HCT116 (cell line): ENCODE measurements around the gene PPP2R1B. TPM values are rescaled to one million over a fixed set of nuclear protein-coding genes. Genes with fewer than 3 reads are reported as not detected.

ENCODE experiments used
- total RNA-seq: library from RNA; stranded (reverse); gene quantifications from one replicate; pipeline ENCODE4 v1.2.1, GENCODE V29; 2021; ENCODE audit not compliant: unreplicated experiment

Gene PPP2R1B
- total RNA-seq, 1 experiment from 2014 or later: 24.9 TPM

Other genes starting within 250 kb of the PPP2R1B start
- not detected for gene LAYN, start 225.7 kb downstream of the PPP2R1B start, total RNA-seq
- gene SIK2, start 163.9 kb downstream of the PPP2R1B start, total RNA-seq: 13.0 TPM
- gene ALG9, start 105.2 kb upstream of the PPP2R1B start, total RNA-seq: 23.7 TPM
- gene FDXACB1, start 112.8 kb upstream of the PPP2R1B start, total RNA-seq: 3.8 TPM
- 49.6 TPM for gene CFAP68, start 113.2 kb upstream of the PPP2R1B start, total RNA-seq
- not detected for gene CRYAB, start 145.4 kb upstream of the PPP2R1B start, total RNA-seq
- gene HSPB2, start 146.3 kb upstream of the PPP2R1B start, total RNA-seq: not detected
- gene C11orf52, start 152.5 kb upstream of the PPP2R1B start, total RNA-seq: 4.6 TPM
- gene DIXDC1, start 171.0 kb upstream of the PPP2R1B start, total RNA-seq: 5.6 TPM